HG02610 (cell line): ENCODE measurements around the gene KRTAP10-10.
"Not testable (repeated sequence)": the region's sequence is repeated elsewhere in the genome, so short reads cannot be mapped to it uniquely, and the experiment has no call there.

Source experiments
- ATAC-seq: cut with Tn5 transposase; IDR thresholded peaks from one replicate; pipeline ENCODE4 v1.9.1; 2021; ENCODE audit warnings: mild to moderate bottlenecking, moderate library complexity; ENCODE audit not compliant: unreplicated experiment

The KRTAP10-10 gene

DNA sequence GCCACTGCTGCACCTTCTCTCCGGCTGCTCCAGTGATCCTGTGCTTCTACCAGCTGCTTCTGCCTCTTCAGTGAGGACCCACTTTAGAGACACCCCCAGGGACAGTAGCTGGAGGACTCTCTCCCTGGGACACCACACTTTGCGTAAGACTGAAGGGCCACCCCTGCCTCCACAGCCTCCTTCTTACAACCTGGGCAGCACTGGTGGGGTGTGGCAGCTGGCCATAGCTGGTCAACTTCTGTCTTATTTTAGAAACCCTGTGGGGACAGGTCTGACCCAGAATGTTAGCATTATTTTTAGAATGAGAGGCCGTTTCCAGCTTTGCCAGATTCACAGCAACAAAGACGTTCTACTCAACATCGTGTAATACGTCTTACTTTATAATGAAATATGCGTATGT lies 11.4 kb upstream of the KRTAP10-10 start:
- no peak for ATAC-seq

DNA sequence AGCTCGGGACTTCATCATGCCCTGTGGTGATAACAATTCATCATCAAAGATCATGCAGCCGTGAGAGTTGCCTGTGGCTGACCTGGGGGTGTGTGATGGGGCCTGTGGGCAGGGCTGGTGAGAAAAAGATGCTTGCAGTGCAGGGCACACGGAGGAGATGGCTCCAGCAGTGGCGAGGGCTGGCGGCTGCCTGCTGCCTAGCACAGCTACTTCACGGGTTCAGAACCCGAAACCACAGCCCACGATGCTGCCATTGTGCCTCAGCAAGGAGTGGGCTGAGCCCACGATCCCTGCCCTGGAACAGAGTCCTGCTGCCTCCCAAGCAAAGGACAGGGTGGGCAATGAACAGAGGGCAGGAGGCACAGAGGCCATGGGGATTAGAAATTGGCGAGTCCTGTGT lies 10.9 kb upstream of the KRTAP10-10 start:
- no peak for ATAC-seq

DNA sequence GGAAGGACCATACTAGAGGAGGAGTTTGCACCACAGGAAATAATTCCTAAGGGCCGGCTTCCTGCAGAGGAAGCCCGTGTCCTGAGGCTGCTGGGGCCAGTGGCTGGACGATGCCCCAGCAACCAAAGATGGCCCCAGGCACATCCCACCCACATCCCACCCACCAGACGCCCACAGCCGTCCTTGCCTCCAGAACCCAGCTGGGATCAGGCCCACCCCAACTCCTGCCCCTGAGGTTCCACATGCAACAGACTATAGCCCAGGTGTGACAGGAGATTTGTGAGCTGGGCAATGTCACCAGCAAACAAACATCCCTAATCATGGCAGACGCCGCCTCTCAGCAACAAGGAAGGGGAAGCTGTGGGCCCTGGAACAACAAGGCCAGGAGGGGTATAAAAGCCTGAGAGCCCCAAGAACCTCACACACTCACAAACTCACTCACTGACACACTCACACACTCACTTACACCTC lies 10.4 kb upstream of the KRTAP10-10 start, which contains the start of gene KRTAP10-9:
TSS of gene KRTAP10-9 (plus strand) at position 421 of the 471 bp plus-strand sequence. CDS start 79 bp downstream, outside the sequence.
- no peak for ATAC-seq

DNA sequence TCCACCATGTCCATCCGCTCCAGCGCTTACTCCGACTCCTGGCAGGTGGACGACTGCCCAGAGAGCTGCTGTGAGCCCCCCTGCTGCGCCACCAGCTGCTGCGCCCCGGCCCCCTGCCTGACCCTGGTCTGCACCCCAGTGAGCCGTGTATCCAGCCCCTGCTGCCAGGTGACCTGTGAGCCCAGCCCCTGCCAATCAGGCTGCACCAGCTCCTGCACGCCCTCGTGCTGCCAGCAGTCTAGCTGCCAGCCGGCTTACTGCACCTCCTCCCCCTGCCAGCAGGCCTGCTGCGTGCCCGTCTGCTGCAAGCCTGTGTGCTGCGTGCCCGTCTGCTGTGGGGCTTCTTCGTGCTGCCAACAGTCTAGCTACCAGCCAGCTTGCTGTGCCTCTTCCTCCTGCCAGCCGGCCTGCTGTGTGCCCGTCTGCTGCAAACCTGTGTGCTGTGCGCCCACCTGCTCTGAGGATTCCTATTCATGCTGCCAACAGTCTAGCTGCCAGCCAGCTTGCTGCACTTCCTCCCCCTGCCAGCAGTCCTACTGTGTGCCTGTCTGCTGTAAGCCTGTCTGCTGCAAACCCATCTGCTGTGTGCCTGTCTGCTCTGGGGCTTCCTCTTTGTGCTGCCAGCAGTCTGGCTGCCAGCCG lies 9.9 kb upstream of the KRTAP10-10 start:
- ATAC-seq: not testable (repeated sequence)

DNA sequence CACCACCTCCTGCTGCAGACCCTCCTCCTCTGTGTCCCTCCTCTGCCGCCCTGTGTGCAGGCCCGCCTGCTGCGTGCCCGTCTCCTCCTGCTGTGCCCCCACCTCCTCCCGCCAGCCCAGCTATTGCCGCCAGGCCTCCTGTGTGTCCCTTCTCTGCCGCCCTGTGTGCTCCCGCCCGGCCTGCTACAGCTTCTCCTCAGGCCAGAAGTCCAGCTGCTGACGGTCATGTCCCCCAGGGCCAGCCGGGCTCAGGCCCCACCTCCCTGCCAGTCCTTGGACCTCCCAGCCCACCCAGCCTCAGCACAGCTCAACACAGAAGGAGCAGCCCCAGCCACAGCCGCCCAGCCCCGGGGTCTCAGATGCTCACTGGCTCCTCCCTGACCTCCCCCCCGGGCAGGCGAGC lies 9.3 kb upstream of the KRTAP10-10 start:
- ATAC-seq: not testable (repeated sequence)

DNA sequence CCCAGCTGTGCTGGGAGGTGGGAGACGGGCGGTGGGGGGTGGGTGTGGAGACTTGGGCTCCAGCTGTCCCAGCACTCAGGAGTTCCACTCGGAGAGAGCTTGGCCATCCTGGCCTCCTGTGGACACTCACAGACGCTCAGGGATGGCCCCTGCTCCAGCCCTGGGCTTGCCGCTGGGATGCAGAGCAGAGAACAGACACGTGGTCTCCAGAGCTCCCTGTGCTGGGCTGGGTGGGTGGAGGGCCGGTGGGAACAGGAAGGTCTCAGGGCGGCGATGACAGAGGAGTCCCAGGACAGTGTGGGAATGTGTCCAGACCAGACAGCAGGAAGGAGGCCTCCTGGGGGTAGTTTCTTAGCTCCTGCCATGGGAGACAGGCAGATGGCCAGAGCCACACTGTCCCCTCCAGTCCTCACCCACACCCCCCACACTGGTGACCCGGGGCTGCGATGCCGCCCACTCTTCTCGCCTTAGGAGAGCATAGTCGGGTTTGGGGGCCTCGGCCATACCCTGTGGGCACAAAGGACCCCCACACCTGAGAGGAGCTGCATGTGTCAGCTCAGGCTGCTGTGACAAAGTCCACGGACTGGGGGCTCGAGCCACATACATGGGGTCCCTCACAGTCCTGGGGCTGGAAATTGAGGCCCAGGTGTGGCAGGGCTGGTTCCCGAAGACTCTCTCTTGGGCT lies 8.3 kb upstream of the KRTAP10-10 start:
- ATAC-seq: no peak

DNA sequence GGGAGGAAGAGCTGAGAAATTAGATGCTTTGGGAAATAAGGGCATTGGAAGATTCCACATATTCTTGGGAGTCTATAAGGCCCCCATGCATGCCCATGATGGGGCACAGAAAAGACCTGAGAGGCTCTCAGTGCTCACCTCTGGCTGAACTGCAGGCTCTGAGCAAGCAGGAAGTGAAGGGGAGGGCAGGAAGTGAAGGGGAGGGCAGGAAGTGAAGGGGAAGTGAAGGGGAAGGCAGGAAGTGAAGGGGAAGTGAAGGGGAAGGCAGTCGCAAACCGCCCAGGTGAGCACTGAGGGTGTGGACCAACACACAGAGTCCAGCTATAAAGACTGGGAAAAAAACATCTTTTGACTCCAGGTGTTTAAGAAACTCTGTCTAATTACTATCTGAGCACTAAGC lies 6.7 kb upstream of the KRTAP10-10 start:
- no peak for ATAC-seq

DNA sequence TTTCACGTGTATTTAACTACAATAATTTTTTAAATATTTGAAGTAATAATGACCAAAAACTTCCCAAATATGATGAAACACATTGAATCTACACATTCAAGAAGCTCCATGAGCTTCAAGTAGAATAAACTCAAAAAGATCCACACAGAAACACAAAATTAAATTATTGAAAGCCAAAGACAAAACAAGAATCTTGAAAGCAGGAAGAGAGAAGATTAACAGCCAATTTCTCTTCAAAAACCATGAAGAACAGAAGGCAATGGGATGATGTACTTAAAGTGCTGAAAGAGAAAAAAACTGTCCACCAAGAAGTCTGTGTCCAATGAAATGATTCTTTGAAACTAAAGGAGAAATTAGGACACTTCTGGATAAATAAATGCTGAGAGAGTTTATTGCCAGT lies 5.1 kb upstream of the KRTAP10-10 start:
- ATAC-seq: no peak

DNA sequence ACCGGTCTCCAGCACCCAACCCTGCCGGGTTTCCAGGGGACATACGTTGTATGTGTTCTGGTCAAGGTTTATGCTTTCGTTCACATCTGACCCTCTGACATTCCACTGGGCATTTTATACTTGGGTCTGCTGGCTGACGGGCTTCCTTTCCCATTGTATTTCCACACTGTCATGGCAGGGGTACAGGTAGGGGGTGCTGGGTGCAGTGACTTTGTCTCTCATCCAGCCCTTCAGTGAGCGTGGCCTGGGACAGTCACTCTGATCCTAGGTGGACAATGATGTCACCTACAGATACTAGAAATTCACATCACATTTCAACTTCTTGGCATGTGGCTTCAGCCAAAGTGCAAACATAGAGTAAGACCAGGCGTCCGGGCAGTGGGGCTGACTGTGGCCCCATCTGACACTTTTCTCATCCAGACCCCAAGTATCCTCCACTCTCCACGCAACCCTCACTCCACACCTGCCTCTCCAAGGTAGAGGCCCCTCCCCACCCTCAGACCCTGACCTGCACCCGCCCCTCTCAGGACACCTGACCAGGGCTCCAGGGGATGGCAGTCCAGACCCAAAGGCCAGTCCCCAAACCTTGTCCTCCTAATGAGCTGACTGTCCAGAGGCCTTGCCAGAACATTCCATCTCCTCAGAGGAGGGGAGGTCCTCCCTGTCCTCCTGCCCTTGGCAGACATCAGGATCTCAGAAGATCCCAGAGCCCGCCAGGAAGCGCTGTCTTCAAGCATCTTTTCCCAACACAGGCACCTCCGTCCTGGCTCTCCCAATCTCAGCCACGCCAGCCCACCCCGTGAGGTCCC lies 743 bp upstream of the KRTAP10-10 start:
- no peak for ATAC-seq

DNA sequence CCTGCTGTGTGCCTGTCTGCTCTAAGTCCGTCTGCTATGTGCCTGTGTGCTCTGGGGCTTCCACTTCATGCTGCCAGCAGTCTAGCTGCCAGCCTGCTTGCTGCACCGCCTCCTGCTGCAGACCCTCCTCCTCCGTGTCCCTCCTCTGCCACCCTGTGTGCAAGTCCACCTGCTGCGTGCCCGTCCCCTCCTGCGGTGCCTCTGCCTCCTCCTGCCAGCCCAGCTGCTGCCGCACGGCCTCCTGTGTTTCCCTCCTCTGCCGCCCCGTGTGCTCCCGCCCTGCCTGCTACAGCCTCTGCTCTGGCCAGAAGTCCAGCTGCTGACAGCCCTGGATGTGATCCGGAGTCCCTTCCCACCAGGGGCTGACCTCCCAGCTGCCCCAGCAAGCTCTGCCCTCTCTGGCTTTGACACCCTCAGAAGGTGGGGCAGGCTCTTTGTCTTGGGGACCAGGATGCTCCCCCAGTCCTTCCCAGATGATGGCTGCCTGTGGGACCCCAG lies 744 bp downstream of the KRTAP10-10 start:
- ATAC-seq: not testable (repeated sequence)

DNA sequence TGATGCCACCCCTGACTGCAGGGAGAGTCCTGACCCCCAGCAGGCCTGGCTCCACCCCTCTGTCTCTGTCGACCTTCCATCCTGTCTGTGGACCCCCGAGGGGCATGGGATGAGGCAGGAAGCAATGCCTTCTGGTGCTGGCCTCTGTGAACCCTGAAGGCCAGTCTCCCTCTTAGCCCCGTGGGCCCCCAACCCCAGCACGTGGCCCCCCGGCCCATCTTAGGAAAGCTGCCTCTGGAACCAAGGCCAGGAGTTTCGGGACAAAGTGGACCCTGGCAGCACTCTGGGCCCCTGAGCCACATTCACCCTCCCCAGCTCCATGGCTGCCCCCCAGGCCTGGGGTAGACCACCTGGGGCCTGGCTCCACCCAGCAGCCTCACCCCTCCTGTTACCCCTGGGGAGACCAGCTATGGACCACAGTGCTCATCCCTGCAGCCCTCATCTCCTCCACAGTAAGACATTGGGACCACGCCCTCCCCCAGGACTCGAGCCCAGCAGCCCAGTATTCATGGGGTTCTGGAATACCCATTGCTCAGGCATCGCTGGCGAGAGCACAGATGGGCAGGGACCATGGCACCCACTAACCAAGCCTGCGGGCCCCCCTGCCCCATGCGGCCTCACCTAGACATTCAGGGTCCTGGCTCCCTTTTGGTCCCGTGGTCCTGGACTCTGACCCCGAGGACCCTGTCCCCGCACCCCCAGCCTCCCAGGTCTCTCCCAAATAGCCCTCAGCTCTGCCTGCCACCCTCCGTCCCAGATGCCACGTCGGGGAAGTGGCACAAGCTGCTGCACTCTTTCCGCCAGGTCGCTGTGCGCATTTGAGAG lies 1.6 kb downstream of the KRTAP10-10 start:
- not testable (repeated sequence) for ATAC-seq

DNA sequence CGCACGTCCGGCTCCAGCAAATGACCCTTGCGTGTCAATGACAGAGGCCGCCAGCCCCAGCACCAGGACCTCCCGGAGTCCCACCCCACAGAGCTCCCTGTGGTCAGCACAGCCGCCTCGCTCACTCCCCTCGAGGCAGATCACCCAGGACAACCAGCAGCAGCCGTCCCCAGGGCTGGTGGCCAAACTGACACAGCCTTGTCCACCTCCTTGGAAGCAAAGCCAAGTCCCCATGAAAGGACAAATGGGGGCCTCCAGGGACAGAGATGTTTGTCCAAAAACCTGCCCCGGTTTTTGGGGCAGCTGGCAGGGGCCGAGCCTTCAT lies 2.1 kb downstream of the KRTAP10-10 start:
- no peak for ATAC-seq

DNA sequence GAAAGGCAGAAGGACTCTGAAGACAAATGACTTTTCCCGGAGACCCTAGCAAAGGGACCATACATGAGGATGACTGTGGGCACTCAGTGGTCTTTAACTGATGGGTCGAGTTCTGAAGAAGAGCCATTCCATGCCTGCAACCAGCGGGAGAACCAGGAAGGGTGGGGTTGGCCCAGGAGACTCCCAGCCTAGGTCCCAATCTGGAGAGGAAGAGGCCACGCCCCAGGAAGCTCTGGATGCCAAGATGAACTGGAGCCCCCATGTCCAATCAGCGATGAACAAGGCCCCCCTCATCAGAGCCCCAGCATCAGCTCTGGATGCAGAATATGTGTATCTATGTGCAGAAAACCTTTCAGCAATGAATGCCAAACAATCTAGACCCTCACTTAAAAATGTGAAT lies 3.6 kb downstream of the KRTAP10-10 start:
- ATAC-seq: no peak

DNA sequence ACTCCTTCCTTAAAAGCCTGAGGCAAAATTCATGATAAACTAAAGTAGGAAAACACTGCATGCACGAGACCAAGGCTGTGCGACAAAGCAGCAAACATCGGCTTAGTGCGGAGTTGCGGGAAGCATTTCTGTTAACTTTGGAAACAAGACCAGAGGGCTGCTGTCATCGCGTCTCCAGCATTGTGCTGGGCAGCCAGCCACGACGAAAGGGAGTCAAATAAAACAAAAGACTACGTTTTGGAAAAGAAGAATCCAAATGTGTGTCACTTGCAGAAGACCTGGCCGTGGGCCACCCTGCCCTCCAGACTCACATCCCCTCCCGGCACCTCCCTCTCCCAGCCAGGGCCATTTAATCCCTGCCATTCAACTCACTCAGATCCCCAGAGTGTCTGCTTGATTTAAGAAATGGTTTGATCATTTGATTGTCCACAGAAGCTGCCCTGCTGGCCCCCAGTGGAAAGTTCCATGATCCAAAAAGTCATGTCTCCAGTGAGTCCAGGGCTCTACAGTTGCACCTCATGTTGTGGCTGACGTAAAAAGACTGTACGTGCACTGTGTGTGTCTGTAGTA lies 6.7 kb downstream of the KRTAP10-10 start:
- no peak for ATAC-seq

DNA sequence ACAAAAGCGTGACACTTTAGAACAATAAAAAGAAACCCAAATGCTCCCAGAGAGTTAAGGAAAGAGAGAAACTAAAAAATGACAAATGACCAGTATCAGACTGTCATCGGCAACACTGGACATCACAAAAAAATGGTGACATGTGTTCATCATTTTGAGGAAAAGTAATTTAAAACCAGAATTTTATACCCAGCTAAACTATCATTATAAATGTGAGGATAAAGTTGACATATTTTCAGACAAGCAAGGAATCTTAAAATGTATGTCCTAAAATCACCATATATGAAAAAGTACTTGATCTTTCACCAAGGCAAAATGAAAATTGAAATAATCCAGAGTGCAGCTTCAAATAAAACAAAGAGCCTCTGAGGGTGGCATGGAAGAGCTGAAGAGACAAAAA lies 7.7 kb downstream of the KRTAP10-10 start:
- ATAC-seq: no peak

DNA sequence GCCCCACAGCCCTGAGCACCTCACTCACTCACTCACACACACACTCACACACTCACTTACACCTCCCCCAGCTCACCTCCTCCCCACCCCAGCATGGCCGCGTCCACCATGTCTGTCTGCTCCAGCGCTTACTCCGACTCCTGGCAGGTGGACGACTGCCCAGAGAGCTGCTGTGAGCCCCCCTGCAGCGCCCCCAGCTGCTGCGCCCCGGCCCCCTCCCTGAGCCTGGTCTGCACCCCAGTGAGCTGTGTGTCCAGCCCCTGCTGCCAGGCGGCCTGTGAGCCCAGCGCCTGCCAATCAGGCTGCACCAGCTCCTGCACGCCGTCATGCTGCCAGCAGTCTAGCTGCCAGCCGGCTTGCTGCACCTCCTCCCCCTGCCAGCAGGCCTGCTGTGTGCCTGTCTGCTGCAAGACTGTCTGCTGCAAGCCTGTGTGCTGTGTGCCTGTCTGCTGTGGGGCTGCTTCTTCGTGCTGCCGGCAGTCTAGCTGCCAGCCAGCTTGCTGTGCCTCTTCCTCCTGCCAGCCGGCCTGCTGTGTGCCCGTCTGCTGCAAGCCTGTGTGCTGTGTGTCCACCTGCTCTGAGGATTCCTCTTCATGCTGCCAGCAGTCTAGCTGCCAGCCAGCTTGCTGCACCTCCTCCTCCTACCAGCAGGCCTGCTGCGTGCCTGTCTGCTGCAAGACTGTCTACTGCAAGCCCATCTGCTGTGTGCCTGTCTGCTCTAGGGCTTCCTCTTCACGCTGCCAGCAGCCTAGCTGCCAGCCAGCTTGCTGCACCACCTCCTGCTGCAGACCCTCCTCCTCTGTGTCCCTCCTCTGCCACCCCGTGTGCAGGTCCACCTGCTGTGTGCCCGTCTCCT lies 9.4 kb downstream of the KRTAP10-10 start, which contains the start of gene KRTAP10-11:
TSS of gene KRTAP10-11 (plus strand) at position 49 of the 856 bp plus-strand sequence. CDS start at position 94, 45 bp downstream.
- ATAC-seq: not testable (repeated sequence)

DNA sequence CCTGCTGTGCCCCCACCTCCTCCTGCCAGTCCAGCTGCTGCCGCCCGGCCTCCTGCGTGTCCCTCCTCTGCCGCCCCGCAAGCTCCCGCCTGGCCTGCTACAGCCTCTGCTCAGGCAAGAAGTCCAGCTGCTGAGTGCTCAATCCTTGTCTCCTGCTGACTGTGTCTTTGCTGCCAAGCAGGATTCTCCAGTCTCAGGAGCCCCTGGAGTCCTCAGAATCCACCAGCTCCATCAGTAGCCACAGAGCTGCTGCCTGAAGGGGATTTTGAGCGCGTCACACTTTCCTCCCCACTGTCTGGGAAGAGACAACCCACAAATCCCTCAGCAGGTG lies 10.0 kb downstream of the KRTAP10-10 start:
- ATAC-seq: no peak

DNA sequence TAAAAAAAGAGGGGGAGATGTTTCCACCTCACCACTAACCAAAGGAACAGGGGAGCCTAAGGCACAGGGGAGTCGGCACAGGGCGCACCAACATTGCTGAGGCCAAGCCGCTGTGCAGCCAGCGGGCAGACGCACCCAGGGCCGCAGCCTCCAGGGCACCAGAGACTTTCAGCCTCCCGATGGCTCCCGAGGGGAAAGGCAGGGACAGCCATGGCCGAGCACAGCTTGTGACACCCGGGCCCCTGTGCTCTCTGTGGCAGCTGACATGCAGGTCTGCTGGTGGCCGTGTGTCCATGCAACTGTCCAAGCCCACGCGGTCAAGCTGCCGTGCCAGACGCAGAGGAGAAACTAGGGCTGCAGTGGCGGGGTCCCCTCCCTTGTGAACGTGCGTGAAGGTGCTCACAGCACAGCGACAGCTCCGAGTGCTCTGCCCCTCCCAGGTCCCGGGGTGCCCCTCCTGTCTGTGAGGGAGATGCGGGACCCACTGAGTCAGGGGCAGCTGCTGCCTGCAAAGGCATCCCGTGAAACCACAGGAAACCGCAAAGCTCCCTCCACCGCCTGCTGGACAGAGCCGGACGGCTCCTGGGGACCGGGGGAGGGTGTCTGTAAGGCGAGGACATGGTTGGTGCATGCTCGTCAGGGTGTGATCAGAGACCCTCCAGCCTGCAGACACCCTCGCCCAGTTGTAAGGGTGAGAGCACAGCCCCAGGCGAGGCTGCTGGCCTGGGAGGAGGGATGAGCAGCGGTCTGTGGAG lies 11.6 kb downstream of the KRTAP10-10 start:
- no peak for ATAC-seq
